Rectal smooth muscle tissue (tissue), 1 donor: ENCODE results near the gene ANKRD44.

ENCODE experiments used
- H3K27ac ChIP-seq: one replicate; pipeline ENCODE4 v1.7.0; 2013; ENCODE audit warnings: low read depth, low read length, inconsistent platforms
- H3K27me3 ChIP-seq: one replicate; pipeline ENCODE4 v1.7.0; 2013; ENCODE audit warnings: low read length; ENCODE audit not compliant: control insufficient read depth, insufficient read depth
- H3K36me3 ChIP-seq: one replicate; pipeline ENCODE4 v1.7.0; 2013; ENCODE audit warnings: low read length; ENCODE audit not compliant: control insufficient read depth, insufficient read depth
- H3K4me1 ChIP-seq: one replicate; pipeline ENCODE4 v1.7.0; 2013; ENCODE audit warnings: low read length; ENCODE audit not compliant: control insufficient read depth, insufficient read depth
- H3K4me3 ChIP-seq: one replicate; pipeline ENCODE4 v1.7.0; 2013; ENCODE audit warnings: low read length
- H3K9ac ChIP-seq: one replicate; pipeline ENCODE4 v1.7.0; 2013; ENCODE audit warnings: low read length

ANKRD44 gene

GRCh38 chr2:196987649-196988364 is 322.8 kb downstream of the ANKRD44 start:
- H3K27me3 ChIP-seq: no peaks in the 10 kb centered on the region
- no peaks in the 10 kb centered on the region for H3K36me3 ChIP-seq
- peak overlapping the region; percentile 66 for H3K27ac ChIP-seq
- peaks cover 6% of the 10 kb centered on the region for H3K4me1 ChIP-seq
- no peak overlapping the region for H3K4me3 ChIP-seq
- H3K9ac ChIP-seq: no peak overlapping the region

- Histone ChIP-seq H3K4me1 (peaks cover 6% of the 10 kb centered on the region), H3K36me3 (no peaks in the 10 kb centered on the region), H3K27ac (peak overlapping the region; percentile 66), H3K27me3 (no peaks in the 10 kb centered on the region), H3K4me3 (no peak overlapping the region), H3K9ac (no peak overlapping the region)
Observed at GRCh38 chr2:196987298-196987648, 323.3 kb downstream of the ANKRD44 start.

GRCh38 chr2:196985511-196986183 is 324.9 kb downstream of the ANKRD44 start:
- H3K4me1 ChIP-seq: peaks cover 6% of the 10 kb centered on the region
- H3K4me3 ChIP-seq: no peak overlapping the region
- H3K27me3 ChIP-seq: no peaks in the 10 kb centered on the region
- no peak overlapping the region for H3K27ac ChIP-seq
- no peak overlapping the region for H3K9ac ChIP-seq
- no peaks in the 10 kb centered on the region for H3K36me3 ChIP-seq

GRCh38 chr2:196984903-196985302 is 325.7 kb downstream of the ANKRD44 start:
- Histone ChIP-seq H3K36me3 (no peaks in the 10 kb centered on the region), H3K4me1 (peaks cover 6% of the 10 kb centered on the region), H3K9ac (no peak overlapping the region), H3K4me3 (no peak overlapping the region), H3K27ac (no peak overlapping the region), H3K27me3 (no peaks in the 10 kb centered on the region)

GRCh38 chr2:196983934-196984333 is 326.6 kb downstream of the ANKRD44 start:
- Histone ChIP-seq H3K27ac (no peak overlapping the region), H3K4me3 (no peak overlapping the region)

GRCh38 chr2:196980473-196980872 is 330.1 kb downstream of the ANKRD44 start:
- no peaks in the 10 kb centered on the region for H3K36me3 ChIP-seq
- H3K27me3 ChIP-seq: no peaks in the 10 kb centered on the region
- H3K9ac ChIP-seq: no peak overlapping the region
- H3K27ac ChIP-seq: no peak overlapping the region
- no peaks in the 10 kb centered on the region for H3K4me1 ChIP-seq
- no peak overlapping the region for H3K4me3 ChIP-seq

More at GRCh38 chr2:196983934-196984333, 326.6 kb downstream of the ANKRD44 start:
- no peaks in the 10 kb centered on the region for H3K36me3 ChIP-seq
- no peak overlapping the region for H3K9ac ChIP-seq
- H3K27me3 ChIP-seq: no peaks in the 10 kb centered on the region
- peaks cover 6% of the 10 kb centered on the region for H3K4me1 ChIP-seq

- Histone ChIP-seq H3K27ac (no peak overlapping the region), H3K4me1 (no peaks in the 10 kb centered on the region), H3K9ac (no peak overlapping the region), H3K36me3 (no peaks in the 10 kb centered on the region), H3K4me3 (no peak overlapping the region), H3K27me3 (no peaks in the 10 kb centered on the region)
Observed at GRCh38 chr2:196980001-196980400, 330.6 kb downstream of the ANKRD44 start.

- Histone ChIP-seq H3K4me1 (no peaks in the 10 kb centered on the region), H3K27ac (no peak overlapping the region), H3K27me3 (no peaks in the 10 kb centered on the region)
Observed at GRCh38 chr2:196977507-196977906, 333.1 kb downstream of the ANKRD44 start.

GRCh38 chr2:196974970-196975369 is 335.6 kb downstream of the ANKRD44 start:
- Histone ChIP-seq H3K36me3 (no peaks in the 10 kb centered on the region), H3K27me3 (no peaks in the 10 kb centered on the region), H3K9ac (no peak overlapping the region), H3K4me3 (no peak overlapping the region), H3K27ac (no peak overlapping the region), H3K4me1 (no peaks in the 10 kb centered on the region)

More at GRCh38 chr2:196977507-196977906, 333.1 kb downstream of the ANKRD44 start:
- H3K9ac ChIP-seq: no peak overlapping the region
- H3K4me3 ChIP-seq: no peak overlapping the region
- no peaks in the 10 kb centered on the region for H3K36me3 ChIP-seq

GRCh38 chr2:196971574-196972279 is 338.9 kb downstream of the ANKRD44 start:
- H3K4me3 ChIP-seq: no peak overlapping the region
- no peaks in the 10 kb centered on the region for H3K4me1 ChIP-seq
- H3K27me3 ChIP-seq: no peaks in the 10 kb centered on the region
- no peak overlapping the region for H3K9ac ChIP-seq
- no peak overlapping the region for H3K27ac ChIP-seq
- no peaks in the 10 kb centered on the region for H3K36me3 ChIP-seq

GRCh38 chr2:196970099-196970498 is 340.5 kb downstream of the ANKRD44 start:
- H3K27me3 ChIP-seq: no peaks in the 10 kb centered on the region
- H3K4me1 ChIP-seq: no peaks in the 10 kb centered on the region
- H3K27ac ChIP-seq: no peak overlapping the region
- no peaks in the 10 kb centered on the region for H3K36me3 ChIP-seq
- no peak overlapping the region for H3K4me3 ChIP-seq
- H3K9ac ChIP-seq: no peak overlapping the region

GRCh38 chr2:196968516-196968915 is 342.1 kb downstream of the ANKRD44 start:
- Histone ChIP-seq H3K9ac (no peak overlapping the region), H3K4me1 (no peaks in the 10 kb centered on the region), H3K4me3 (no peak overlapping the region), H3K27ac (no peak overlapping the region), H3K36me3 (no peaks in the 10 kb centered on the region), H3K27me3 (no peaks in the 10 kb centered on the region)
